Fibroblast of lung (primary cell): Measurements from ENCODE around the gene GDPD3. TPM values are rescaled to one million over a fixed set of nuclear protein-coding genes. Genes with fewer than 3 reads are reported as not detected.
A peak's percentile ranks its signal among the peaks of the same experiment; 100 is the strongest.

ENCODE experiments used
- DNase-seq, 2 donors: peaks; one replicate each; pipeline versions ENCODE4 v3.0.0 to v3.0.0-alpha.2; 2010; ENCODE audit warnings: low read depth in 2 of 2
- H2AFZ ChIP-seq: 2 replicates; pipeline ENCODE4 v1.5.1; 2012; ENCODE audit warnings: low read length, control low read depth, inconsistent platforms
- H3K27ac ChIP-seq: 2 replicates; pipeline ENCODE4 v1.5.1; 2011; ENCODE audit warnings: low read length, control low read depth; ENCODE audit not compliant: insufficient read depth
- H3K27me3 ChIP-seq: 2 replicates; pipeline ENCODE4 v1.5.1; 2011; ENCODE audit warnings: mild to moderate bottlenecking, low read length; ENCODE audit not compliant: control insufficient read depth, insufficient read depth
- H3K36me3 ChIP-seq: 2 replicates; pipeline ENCODE4 v1.5.1; 2011; ENCODE audit warnings: low read length; ENCODE audit not compliant: control insufficient read depth, insufficient read depth
- H3K4me1 ChIP-seq: 2 replicates; pipeline ENCODE4 v1.5.1; 2011; ENCODE audit warnings: low read length; ENCODE audit not compliant: control insufficient read depth, insufficient read depth; ENCODE audit errors: extremely low read depth
- H3K4me2 ChIP-seq: 2 replicates; pipeline ENCODE4 v1.5.1; 2011; ENCODE audit warnings: low read length, control low read depth; ENCODE audit not compliant: insufficient read depth; ENCODE audit errors: extremely low read depth
- H3K4me3 ChIP-seq, 4 experiments: fragments of 200-600 bp in 1 of 4; sonication (generic) in 1 of 4; replicated peaks in 1 of 4; 2 replicates each; pipeline ENCODE4 v1.5.1; 2011 to 2016; ENCODE audit warnings: low read length in 4 of 4, low read depth in 3 of 4, mild to moderate bottlenecking in 3 of 4, control low read depth in 2 of 4, inconsistent platforms in 1 of 4, mixed read lengths in 1 of 4; ENCODE audit not compliant: insufficient read depth in 1 of 4; ENCODE audit errors: control extremely low read depth in 1 of 4
- H3K79me2 ChIP-seq: 2 replicates; pipeline ENCODE4 v1.5.1; 2012; ENCODE audit warnings: mild to moderate bottlenecking, low read length, inconsistent platforms; ENCODE audit not compliant: control insufficient read depth, insufficient read depth
- H3K9ac ChIP-seq: 2 replicates; pipeline ENCODE4 v1.5.1; 2011; ENCODE audit warnings: mild to moderate bottlenecking, low read length, control low read depth; ENCODE audit not compliant: insufficient read depth
- H3K9me3 ChIP-seq: 2 replicates; pipeline ENCODE4 v1.5.1; 2012; ENCODE audit warnings: low read depth, low read length; ENCODE audit not compliant: control insufficient read depth, insufficient read depth
- H4K20me1 ChIP-seq: 2 replicates; pipeline ENCODE4 v1.5.1; 2011; ENCODE audit warnings: low read length; ENCODE audit not compliant: control insufficient read depth, insufficient read depth; ENCODE audit errors: extremely low read depth
- EZH2 ChIP-seq: IDR thresholded peaks from 2 replicates; pipeline ENCODE4 v1.5.1; 2012; ENCODE audit warnings: low read length, control low read depth, mild to moderate bottlenecking; ENCODE audit errors: missing control alignments
- polyA plus RNA-seq, 2 donors: library from polyadenylated mRNA; depleted of rRNA in 1 of 2; stranded (reverse) in 1 of 2; unstranded in 1 of 2; fragments of >200 nt; gene quantifications; 2 replicates each; pipeline ENCODE4 v1.2.1, GENCODE V29; 2011 to 2012; ENCODE audit warnings: missing spikeins in 1 of 2
- total RNA-seq: library from RNA; depleted of rRNA; stranded (reverse); fragments of >200 nt; gene quantifications from 2 replicates; pipeline ENCODE4 v1.2.1, GENCODE V29; 2014
- TF ChIP-seq, protein P1 (sequence below), 2 donors: IDR thresholded peaks in 1 of 2; conservative IDR thresholded peaks in 1 of 2; 1 replicate in 1 of 2; 2 replicates in 1 of 2; pipeline ENCODE4 v1.5.1; 2011 to 2012; ENCODE audit warnings: low read length in 2 of 2, control low read depth in 1 of 2, inconsistent platforms in 1 of 2, low read depth in 1 of 2, mild to moderate bottlenecking in 1 of 2

The GDPD3 gene
- total and polyA plus RNA-seq, 2 donors (not counting 1 experiment from before 2014, with no cell fraction given): 1.2 TPM

DNA sequence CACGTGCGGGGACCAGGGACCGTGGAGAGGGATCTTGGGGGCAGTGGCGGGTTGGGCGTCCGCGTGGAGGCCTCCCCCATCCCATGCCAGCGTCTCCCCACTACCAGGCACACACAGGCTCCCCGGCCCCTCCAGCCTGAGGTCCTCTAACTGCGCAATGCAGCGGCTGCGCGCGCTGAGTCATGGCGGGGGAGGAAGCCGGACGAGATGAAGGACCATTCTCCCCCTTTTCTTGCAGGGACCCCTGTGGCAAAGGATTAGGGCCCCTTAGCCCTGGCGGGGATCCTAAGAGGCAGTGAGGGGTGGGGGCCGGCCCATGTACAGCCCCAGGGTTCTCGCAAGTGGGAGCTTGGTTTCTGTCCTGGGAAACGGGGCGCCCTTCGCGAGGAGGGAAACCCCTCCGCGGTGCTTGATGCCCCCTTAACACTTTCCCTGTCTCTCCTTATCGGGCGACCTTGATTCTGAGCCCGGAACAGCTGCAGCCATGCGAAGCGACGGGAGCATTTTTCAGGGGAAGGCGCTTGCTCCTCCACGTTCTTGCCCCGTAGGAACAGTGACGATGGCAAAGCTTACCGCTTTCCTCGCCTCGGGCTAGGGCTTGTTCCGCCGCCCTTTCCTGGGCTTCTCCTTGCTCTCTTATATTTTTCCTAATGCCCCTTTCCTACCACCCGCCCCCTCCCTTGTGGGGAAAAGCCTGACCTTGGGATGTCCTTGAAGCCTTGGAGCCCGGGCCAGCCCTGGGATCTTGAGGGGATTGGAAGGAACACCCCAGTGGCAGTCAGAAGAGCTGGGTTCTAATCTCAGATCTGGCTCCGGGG is 47.2 kb downstream of the GDPD3 start:
- no peaks in the 10 kb centered on the region for H3K9me3 ChIP-seq
- H3K4me1 ChIP-seq: peaks cover 34% of the 10 kb centered on the region
- peak; percentile 62 to 70 for DNase-seq
- peak overlapping the region; percentile 98 for H3K9ac ChIP-seq
- H3K4me3 ChIP-seq: peak overlapping the region; percentile 80 to 97 (median 92)
- peak overlapping the region; percentile 99 for H3K27ac ChIP-seq
- H3K4me2 ChIP-seq: peak overlapping the region; percentile 90
- no peaks in the 10 kb centered on the region for H4K20me1 ChIP-seq
- no peak for TF ChIP-seq EZH2
- TF ChIP-seq, protein P1, sequence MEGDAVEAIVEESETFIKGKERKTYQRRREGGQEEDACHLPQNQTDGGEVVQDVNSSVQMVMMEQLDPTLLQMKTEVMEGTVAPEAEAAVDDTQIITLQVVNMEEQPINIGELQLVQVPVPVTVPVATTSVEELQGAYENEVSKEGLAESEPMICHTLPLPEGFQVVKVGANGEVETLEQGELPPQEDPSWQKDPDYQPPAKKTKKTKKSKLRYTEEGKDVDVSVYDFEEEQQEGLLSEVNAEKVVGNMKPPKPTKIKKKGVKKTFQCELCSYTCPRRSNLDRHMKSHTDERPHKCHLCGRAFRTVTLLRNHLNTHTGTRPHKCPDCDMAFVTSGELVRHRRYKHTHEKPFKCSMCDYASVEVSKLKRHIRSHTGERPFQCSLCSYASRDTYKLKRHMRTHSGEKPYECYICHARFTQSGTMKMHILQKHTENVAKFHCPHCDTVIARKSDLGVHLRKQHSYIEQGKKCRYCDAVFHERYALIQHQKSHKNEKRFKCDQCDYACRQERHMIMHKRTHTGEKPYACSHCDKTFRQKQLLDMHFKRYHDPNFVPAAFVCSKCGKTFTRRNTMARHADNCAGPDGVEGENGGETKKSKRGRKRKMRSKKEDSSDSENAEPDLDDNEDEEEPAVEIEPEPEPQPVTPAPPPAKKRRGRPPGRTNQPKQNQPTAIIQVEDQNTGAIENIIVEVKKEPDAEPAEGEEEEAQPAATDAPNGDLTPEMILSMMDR (conservative IDR thresholded peaks at IDR 0.05 in 1 of 2, IDR thresholded peaks at IDR 0.05 in 1 of 2; ENCODE audit: low read depth in 1 of 2, low read length in 2 of 2): no peak
- H3K27me3 ChIP-seq: no peaks in the 10 kb centered on the region
- H2AFZ ChIP-seq: no peak overlapping the region
- H3K36me3 ChIP-seq: peaks cover 32% of the 10 kb centered on the region
- peaks cover 48% of the 10 kb centered on the region for H3K79me2 ChIP-seq

DNA sequence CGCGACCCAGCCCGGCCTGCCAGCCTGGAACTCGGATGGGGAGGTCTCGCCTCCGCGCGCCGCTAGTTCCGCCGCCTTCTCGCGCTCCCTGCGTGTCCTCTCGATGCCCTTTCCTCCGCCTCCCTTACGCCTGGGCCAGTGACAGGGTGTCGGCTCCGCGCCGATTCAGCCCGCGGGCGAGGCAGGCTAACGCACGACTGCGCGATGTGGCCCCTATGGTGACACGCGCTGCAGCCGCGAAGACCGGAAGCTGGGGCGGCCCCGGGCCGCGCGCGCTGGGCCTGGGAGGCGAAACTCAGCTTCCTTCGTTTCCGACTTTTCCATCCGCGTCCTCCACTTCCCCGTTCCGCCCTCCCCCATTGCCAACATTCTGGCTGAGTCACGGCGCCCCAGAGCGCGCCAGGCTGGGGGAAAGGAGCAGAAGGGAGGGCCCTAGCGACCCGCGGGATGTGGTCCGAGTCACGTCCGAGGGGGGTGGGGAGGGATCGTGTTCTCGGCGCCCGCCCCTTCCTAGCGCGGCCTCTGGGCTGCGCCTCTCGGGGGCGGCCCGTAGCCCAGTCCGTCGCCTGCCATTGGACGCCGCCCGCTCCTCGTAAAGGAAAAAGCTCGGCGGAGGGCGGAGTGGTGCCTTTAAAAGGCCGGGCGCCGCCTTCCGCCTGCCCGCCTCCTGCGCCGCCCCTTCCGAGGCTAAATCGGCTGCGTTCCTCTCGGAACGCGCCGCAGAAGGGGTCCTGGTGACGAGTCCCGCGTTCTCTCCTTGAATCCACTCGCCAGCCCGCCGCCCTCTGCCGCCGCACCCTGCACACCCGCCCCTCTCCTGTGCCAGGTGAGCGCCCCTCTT is 48.0 kb downstream of the GDPD3 start, which contains the start of gene ALDOA:
Gene ALDOA, plus strand, starts transcription at position 659 of the 841 bp plus-strand sequence. CDS start 1,138 bp downstream, outside the sequence.
- peak; percentile 98 to 99 for DNase-seq
- peak within 1 kb of the TSS; percentile 69 for H2AFZ ChIP-seq
- H3K9ac ChIP-seq: peak within 1 kb of the TSS; percentile 98
- H3K4me2 ChIP-seq: peak within 1 kb of the TSS; percentile 92
- peaks cover 37% of the 10 kb centered on the region for H3K4me1 ChIP-seq
- peaks cover 46% of the 10 kb centered on the region for H3K79me2 ChIP-seq
- H3K27me3 ChIP-seq: no peaks in the 10 kb centered on the region
- no peak for TF ChIP-seq EZH2
- TF ChIP-seq, protein P1 (conservative IDR thresholded peaks at IDR 0.05 in 1 of 2, IDR thresholded peaks at IDR 0.05 in 1 of 2; ENCODE audit: low read depth in 1 of 2, low read length in 2 of 2): no peak
- H3K27ac ChIP-seq: peak within 1 kb of the TSS; percentile 99
- H3K4me3 ChIP-seq: peak within 1 kb of the TSS; percentile 80 to 97 (median 92)
- no peaks in the 10 kb centered on the region for H4K20me1 ChIP-seq
- H3K36me3 ChIP-seq: peaks cover 29% of the 10 kb centered on the region
- H3K9me3 ChIP-seq: no peaks in the 10 kb centered on the region

DNA sequence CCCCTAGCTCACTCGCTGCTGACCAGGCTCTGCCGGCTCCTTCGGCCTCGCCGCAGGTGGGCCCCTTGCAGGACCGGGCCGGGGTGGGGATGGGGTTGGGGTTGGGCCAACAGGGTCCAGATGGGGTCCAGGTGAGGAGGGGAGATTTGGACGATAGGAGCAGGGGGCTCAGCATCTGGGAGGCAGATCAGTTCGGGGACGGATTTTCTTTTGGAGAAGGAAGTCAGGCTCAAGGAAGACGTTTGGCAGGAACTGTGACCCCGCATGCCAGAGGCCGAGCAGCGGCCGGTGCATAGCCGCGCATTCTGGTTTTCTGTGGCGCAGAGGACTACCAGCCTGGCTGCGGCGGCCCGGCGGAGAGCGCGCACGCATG is 48.6 kb downstream of the GDPD3 start:
- H2AFZ ChIP-seq: no peak overlapping the region

More for the DNA sequence above, 48.6 kb downstream of the GDPD3 start:
- Histone ChIP-seq H3K27ac (peak overlapping the region; percentile 99), H3K4me1 (peaks cover 33% of the 10 kb centered on the region), H3K27me3 (no peaks in the 10 kb centered on the region), H3K4me2 (peak overlapping the region; percentile 92), H3K79me2 (peaks cover 40% of the 10 kb centered on the region), H3K9ac (peak overlapping the region; percentile 98), H4K20me1 (no peaks in the 10 kb centered on the region), H3K4me3 (peak overlapping the region; percentile 54 to 64 (median 56)), H3K9me3 (no peaks in the 10 kb centered on the region), H3K36me3 (peaks cover 23% of the 10 kb centered on the region)
- TF ChIP-seq, protein P1 (conservative IDR thresholded peaks at IDR 0.05 in 1 of 2, IDR thresholded peaks at IDR 0.05 in 1 of 2; ENCODE audit: low read depth in 1 of 2, low read length in 2 of 2): no peak
- TF ChIP-seq EZH2: no peak
- no peak for DNase-seq
